Endothelial cell (in vitro differentiated cells): ENCODE results near the gene KRTAP10-5. TPM values are rescaled to one million over a fixed set of nuclear protein-coding genes. Genes with fewer than 3 reads are reported as not detected.

Source experiments
- DNase-seq: peaks from one replicate; pipeline ENCODE4 v3.0.0; 2021; ENCODE audit warnings: low spot score
- H3K27ac Mint-ChIP-seq: one replicate; pipeline ENCODE4 v1.8.0; 2021; ENCODE audit warnings: mixed read lengths, inconsistent platforms; ENCODE audit not compliant: unreplicated experiment
- H3K27me3 Mint-ChIP-seq: one replicate; pipeline ENCODE4 v1.8.0; 2021; ENCODE audit warnings: mild to moderate bottlenecking, moderate library complexity, mixed read lengths, inconsistent platforms; ENCODE audit not compliant: unreplicated experiment
- H3K36me3 Mint-ChIP-seq: one replicate; pipeline ENCODE4 v1.8.0; 2021; ENCODE audit warnings: mild to moderate bottlenecking, low read depth, mixed read lengths, inconsistent platforms; ENCODE audit not compliant: unreplicated experiment
- H3K4me1 Mint-ChIP-seq: one replicate; pipeline ENCODE4 v1.8.0; 2021; ENCODE audit warnings: mild to moderate bottlenecking, mixed read lengths, inconsistent platforms; ENCODE audit not compliant: unreplicated experiment
- H3K4me3 Mint-ChIP-seq: one replicate; pipeline ENCODE4 v1.8.0; 2021; ENCODE audit warnings: mild to moderate bottlenecking, mixed read lengths, inconsistent platforms; ENCODE audit not compliant: unreplicated experiment
- H3K9me3 Mint-ChIP-seq: one replicate; pipeline ENCODE4 v1.8.0; 2021; ENCODE audit warnings: mixed read lengths, inconsistent platforms; ENCODE audit not compliant: unreplicated experiment
- CTCF ChIP-seq: fragments of 200-600 bp; sonication (generic); IDR thresholded peaks from one replicate; pipeline ENCODE4 v1.5.0; 2021; ENCODE audit warnings: antibody characterized with exemption; ENCODE audit not compliant: unreplicated experiment
- total RNA-seq: library from RNA; stranded (reverse); fragmentation: NEBNext Ultra II Directional; extraction: Animal tissue kit (Norgen Biotek cat#: 25700); gene quantifications from one replicate; pipeline ENCODE4 v1.2.1, GENCODE V29; 2021; ENCODE audit not compliant: unreplicated experiment

The KRTAP10-5 gene
- total RNA-seq, 1 donor from 2014 or later: not detected

DNA sequence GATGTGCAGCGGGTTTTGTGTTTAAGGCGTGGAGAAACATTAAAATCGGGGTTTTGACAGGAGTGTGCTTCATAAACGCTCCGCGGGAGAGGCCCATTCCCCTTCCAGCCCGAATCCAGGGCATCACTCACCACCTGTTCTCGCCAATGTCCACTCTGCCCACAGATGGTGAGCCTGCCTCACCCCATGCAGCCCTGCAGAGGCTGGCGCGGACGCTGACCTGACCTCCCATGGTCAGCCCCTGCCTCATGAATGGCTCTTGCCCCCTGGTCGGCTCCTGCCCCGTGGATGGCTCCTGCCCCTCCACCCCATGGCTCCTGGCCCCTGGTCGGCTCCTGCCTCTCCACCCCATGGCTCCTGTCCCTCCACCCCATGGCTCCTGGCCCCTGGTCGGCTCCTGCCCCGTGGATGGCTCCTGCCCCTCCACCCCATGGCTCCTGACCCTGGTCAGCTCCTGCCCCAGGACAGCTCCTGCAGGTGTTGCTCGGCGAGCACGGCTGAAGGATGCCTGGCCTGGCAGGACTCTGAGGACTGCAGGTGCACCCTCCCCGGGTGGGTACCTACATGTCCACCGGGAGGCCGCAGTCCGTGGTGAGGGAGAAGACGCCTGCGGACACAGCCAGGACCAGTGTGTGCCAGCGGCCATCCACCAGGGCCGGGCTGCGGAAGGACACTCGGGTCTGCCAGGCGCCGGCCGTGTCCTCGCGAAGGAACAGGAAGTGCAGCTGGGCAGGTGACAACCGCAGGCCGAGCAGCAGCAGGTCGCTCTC is 47.1 kb downstream of the KRTAP10-5 start:
- Mint-ChIP-seq H3K36me3 (peaks cover 10% of the 10 kb centered on the region), H3K27ac (no peak overlapping the region), H3K4me3 (no peak overlapping the region), H3K27me3 (peaks cover 11% of the 10 kb centered on the region), H3K4me1 (no peaks in the 10 kb centered on the region), H3K9me3 (no peaks in the 10 kb centered on the region)
- no peak for DNase-seq
- TF ChIP-seq CTCF: no peak

DNA sequence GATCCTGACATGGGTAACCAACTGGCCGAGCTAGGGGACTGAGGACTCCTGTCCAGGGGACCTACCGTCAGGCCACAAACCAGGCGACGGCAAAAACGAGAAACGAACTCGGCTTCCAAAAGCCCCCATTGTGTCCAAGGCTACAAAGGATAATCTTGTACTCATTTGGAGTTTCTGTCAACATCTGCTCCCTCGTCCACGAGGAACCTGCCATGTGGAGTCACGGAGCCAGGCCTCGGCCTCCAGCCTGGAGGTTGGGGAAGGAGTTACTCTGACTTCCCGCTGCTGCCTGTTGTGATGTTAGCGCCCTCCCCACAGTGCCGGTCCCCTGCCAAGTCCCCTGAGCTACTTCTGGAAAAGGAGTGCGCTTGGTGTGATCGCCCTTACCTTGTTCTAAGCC is 47.7 kb downstream of the KRTAP10-5 start:
- H3K9me3 Mint-ChIP-seq: no peaks in the 10 kb centered on the region
- H3K4me3 Mint-ChIP-seq: no peak overlapping the region
- no peak overlapping the region for H3K27ac Mint-ChIP-seq
- no peak for TF ChIP-seq CTCF
- no peak for DNase-seq
- H3K36me3 Mint-ChIP-seq: peaks cover 10% of the 10 kb centered on the region
- H3K27me3 Mint-ChIP-seq: peaks cover 11% of the 10 kb centered on the region
- H3K4me1 Mint-ChIP-seq: no peaks in the 10 kb centered on the region

DNA sequence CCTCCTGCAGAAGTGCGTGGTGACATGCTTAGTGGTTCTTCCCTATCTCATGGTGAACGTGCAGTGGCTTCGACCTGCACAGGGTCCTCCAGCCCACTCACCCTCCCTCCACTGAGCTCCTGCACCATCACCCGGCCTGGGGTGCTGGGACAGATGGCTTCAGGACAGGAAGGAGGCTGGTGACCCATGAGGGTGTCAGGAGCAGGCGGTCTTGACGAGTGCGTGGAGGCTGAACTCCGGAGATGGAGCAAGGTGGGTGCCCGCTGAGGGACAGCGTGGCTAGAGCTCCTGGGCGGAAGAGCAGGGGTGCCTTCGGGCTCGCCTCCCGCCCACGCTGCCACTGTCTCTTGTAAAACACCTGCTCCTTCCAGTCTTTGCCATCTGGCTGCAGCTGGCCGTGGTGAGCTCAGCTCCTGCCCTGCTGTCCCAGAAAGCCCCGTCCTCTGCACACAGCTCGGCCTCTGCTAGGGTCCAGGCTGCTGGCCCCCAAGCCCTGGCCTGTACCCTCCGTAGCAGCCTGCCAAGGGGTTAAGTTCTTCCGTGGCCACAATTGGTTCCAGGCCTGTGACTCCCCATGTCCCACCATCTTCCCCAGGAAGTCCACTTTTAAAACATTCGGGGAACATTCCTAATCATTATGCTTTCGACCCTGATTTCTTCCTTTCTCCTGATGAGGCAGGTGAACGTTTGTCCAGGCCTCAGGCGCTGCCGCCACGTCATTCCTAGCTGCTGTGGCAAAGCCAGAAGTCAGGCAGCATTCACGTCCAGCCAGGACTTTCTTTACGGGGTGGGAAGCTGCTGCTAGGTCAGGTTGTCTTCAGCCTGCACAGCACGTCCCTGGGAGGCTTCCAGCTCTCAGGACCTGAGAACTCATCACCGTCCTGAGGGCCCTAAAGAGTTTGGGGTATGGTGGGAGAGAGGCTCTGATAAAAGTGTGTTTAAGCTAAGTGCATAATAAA is 48.5 kb downstream of the KRTAP10-5 start:
- no peak for TF ChIP-seq CTCF
- Mint-ChIP-seq H3K27me3 (peaks cover 11% of the 10 kb centered on the region), H3K27ac (no peak overlapping the region), H3K36me3 (peaks cover 10% of the 10 kb centered on the region), H3K4me1 (no peaks in the 10 kb centered on the region), H3K4me3 (no peak overlapping the region), H3K9me3 (no peaks in the 10 kb centered on the region)
- no peak for DNase-seq

GRCh38 chr21:44530903-44531605 is 49.4 kb downstream of the KRTAP10-5 start:
- no peak overlapping the region for H3K27ac Mint-ChIP-seq
- DNase-seq: no peak
- H3K4me3 Mint-ChIP-seq: no peak overlapping the region
- H3K27me3 Mint-ChIP-seq: peaks cover 14% of the 10 kb centered on the region
- H3K36me3 Mint-ChIP-seq: peaks cover 10% of the 10 kb centered on the region
- no peak for TF ChIP-seq CTCF
- H3K9me3 Mint-ChIP-seq: no peaks in the 10 kb centered on the region
- H3K4me1 Mint-ChIP-seq: no peaks in the 10 kb centered on the region
